SW480 (cell line): ENCODE results near the gene PEX16.

ENCODE experiments used
- DNase-seq: peaks from one replicate; pipeline ENCODE4 v3.0.0-alpha.2; 2016; ENCODE audit warnings: low spot score

PEX16 gene

GRCh38 chr11:45876401-45876800 lies 41.3 kb downstream of the PEX16 start:
- no peak for DNase-seq

DNA sequence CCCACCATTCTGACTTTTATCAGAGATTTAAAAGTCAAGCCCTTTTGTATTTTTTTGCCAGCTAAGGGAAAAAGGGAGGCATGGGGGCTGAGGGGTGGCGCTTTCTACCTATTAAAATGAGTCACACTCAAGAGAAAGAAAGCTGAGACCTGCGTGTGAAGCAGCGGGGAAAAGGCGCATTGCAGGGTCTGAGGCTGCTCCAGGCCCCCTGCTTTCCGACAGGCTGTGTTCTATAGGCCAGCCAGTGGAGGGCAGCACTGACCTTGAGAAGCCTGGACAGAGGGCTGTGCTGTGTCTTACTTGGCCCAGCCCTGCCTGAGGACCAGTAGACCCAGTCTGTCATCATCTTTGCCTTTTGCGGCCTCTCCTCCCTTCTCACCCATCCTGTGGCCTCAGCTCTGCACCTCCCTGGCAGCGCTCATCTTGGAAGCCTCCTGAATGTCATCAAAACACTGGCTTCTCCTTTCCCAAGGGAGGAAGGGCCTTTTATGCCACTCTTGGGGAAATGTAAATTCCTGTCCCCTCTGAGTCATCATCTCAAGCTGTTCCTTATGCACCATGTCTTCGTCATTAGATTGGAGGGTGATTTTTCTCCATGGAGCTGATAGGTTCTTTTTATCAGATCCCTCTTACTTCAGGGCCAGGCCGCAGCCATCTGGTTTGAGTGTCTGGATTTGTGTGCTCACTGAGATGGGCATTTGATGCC lies 44.9 kb downstream of the PEX16 start:
- peak; percentile 61 for DNase-seq

- DNase-seq, result no peak
Measured at GRCh38 chr11:45871638-45872037, 46.0 kb downstream of the PEX16 start.

GRCh38 chr11:45870706-45871105 lies 47.0 kb downstream of the PEX16 start:
- DNase-seq, result no peak

- DNase-seq, result no peak
Measured at GRCh38 chr11:45869551-45869950, 48.1 kb downstream of the PEX16 start.

DNA sequence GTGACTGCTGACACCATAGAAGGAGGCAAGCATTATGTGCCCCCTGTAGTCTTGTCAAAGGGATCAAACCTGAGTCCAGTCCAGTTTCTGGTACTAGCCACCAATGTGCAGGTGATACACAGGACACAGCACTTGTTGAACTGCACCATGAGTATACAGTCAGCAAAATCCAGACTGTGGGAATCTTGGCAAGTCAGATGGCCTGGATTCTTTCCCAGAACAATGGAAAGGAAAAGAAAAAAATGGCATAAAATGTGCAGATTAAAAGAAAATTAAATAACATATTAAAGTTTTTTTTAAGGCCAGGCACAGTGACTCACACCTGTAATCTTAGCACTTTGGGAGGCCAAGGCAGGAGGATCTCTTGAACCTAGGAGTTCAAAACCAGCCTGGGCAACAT lies 53.6 kb downstream of the PEX16 start:
- no peak for DNase-seq

- DNase-seq, result no peak
Measured at GRCh38 chr11:45860764-45861510, 56.7 kb downstream of the PEX16 start.

DNA sequence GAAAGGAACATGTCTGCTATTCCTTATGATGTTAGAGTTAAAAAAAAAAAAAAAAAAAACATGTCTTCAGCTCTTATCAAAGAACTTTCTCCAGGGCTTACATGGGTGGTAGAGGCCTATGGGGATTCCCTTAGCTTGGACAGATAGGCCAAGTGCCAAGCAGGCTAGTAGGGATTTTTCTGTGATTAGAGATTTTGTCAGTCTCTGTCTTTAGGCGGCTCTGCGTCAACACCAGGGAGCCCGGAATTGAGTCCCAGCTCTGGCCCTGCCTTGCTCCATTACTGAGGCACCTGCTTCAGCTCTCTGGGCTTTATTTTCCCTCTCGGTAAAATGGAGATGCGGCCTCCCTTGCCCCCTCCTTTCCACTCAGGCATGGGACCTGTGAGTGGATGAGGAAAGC lies 57.3 kb downstream of the PEX16 start:
- no peak for DNase-seq
